HEK293 (cell line): Measurements from ENCODE around the gene IRX6.

ENCODE experiments used
- CTCF ChIA-PET: fragments of 350-600 bp; formaldehyde crosslinking; extraction: SDS; loops from one replicate; lab custom pipeline; 2021; ENCODE audit warnings: antibody characterized with exemption; lab: Yijun Ruan, JAX
- POLR2A ChIA-PET: fragments of 300-600 bp; formaldehyde crosslinking; extraction: SDS; loops from one replicate; lab custom pipeline; 2020; ENCODE audit warnings: antibody characterized with exemption, inconsistent platforms; lab: Yijun Ruan, JAX
- H3K27ac ChIP-seq: fragments of 200-500 bp; sonication (Bioruptor generic); 2 replicates; pipeline ENCODE4 v1.5.1; 2014; ENCODE audit warnings: low read depth, low read length, control low read depth, inconsistent platforms; ENCODE audit errors: extremely low read depth
- H3K36me3 ChIP-seq, 2 experiments: fragments of 200-500 bp in 1 of 2; sonication (Bioruptor generic) in 1 of 2; 1 replicate in 1 of 2; 2 replicates in 1 of 2; pipeline ENCODE4 v1.5.1; 2014 to 2017; ENCODE audit warnings: inconsistent platforms in 2 of 2, low read length in 2 of 2; ENCODE audit not compliant: control insufficient read depth in 2 of 2, insufficient read depth in 1 of 2
- H3K4me1 ChIP-seq: fragments of 200-500 bp; sonication (Bioruptor generic); 2 replicates; pipeline ENCODE4 v1.5.1; 2014; ENCODE audit warnings: mild to moderate bottlenecking, low read length, inconsistent platforms; ENCODE audit not compliant: control insufficient read depth, insufficient read depth
- H3K4me3 ChIP-seq: 2 replicates; pipeline ENCODE4 v1.5.1; 2011; ENCODE audit warnings: low read depth, mild to moderate bottlenecking, control low read depth, low read length, moderate library complexity
- H3K9me3 ChIP-seq: fragments of 200-500 bp; sonication (Bioruptor generic); 2 replicates; pipeline ENCODE4 v1.5.1; 2014; ENCODE audit warnings: low read depth, low read length, inconsistent platforms; ENCODE audit not compliant: control insufficient read depth, insufficient read depth
- GLIS2 ChIP-seq: fragments of 450-650 bp; formaldehyde crosslinking; IDR thresholded peaks from 2 replicates; pipeline ENCODE4 v1.5.1; 2016; ENCODE audit warnings: missing biosample characterization, missing genetic modification characterization
- HOXA7 ChIP-seq: sonication (generic); formaldehyde crosslinking; IDR thresholded peaks from 2 replicates; pipeline ENCODE4 v1.8.1; 2022; ENCODE audit warnings: missing genetic modification reagents, borderline replicate concordance
- KLF1 ChIP-seq: fragments of 450-650 bp; formaldehyde crosslinking; IDR thresholded peaks from 2 replicates; pipeline ENCODE4 v1.5.1; 2016; ENCODE audit warnings: missing biosample characterization, missing genetic modification characterization
- KLF7 ChIP-seq: fragments of 450-650 bp; formaldehyde crosslinking; IDR thresholded peaks from 2 replicates; pipeline ENCODE4 v1.5.1; 2016; ENCODE audit warnings: missing biosample characterization, missing genetic modification characterization, borderline replicate concordance
- KLF9 ChIP-seq: fragments of 450-650 bp; formaldehyde crosslinking; IDR thresholded peaks from 2 replicates; pipeline ENCODE4 v1.5.1; 2016; ENCODE audit warnings: missing biosample characterization, missing genetic modification characterization, low read depth
- OSR2 ChIP-seq: fragments of 450-650 bp; formaldehyde crosslinking; IDR thresholded peaks from 2 replicates; pipeline ENCODE4 v1.5.1; 2016; ENCODE audit warnings: missing biosample characterization, missing genetic modification characterization
- PATZ1 ChIP-seq: fragments of 450-650 bp; formaldehyde crosslinking; IDR thresholded peaks from 2 replicates; pipeline ENCODE4 v1.5.1; 2016; ENCODE audit warnings: missing biosample characterization, missing genetic modification characterization
- ZBTB21 ChIP-seq: fragments of 450-650 bp; formaldehyde crosslinking; IDR thresholded peaks from 2 replicates; pipeline ENCODE4 v1.5.1; 2017; ENCODE audit warnings: missing biosample characterization, missing genetic modification characterization
- ZNF211 ChIP-seq: fragments of 450-650 bp; formaldehyde crosslinking; IDR thresholded peaks from 2 replicates; pipeline ENCODE4 v1.5.1; 2016; ENCODE audit warnings: low read depth, missing biosample characterization, missing genetic modification characterization
- ZNF239 ChIP-seq: fragments of 450-650 bp; formaldehyde crosslinking; IDR thresholded peaks from 2 replicates; pipeline ENCODE4 v1.5.1; 2016; ENCODE audit warnings: missing biosample characterization, missing genetic modification characterization
- ZNF354C ChIP-seq: fragments of 450-650 bp; formaldehyde crosslinking; IDR thresholded peaks from 2 replicates; pipeline ENCODE4 v1.5.1; 2016; ENCODE audit warnings: missing biosample characterization, missing genetic modification characterization, low read depth, borderline replicate concordance
- ZNF366 ChIP-seq: fragments of 450-650 bp; formaldehyde crosslinking; conservative IDR thresholded peaks from 2 replicates; pipeline ENCODE4 v1.5.1; 2016; ENCODE audit warnings: missing biosample characterization, missing genetic modification characterization
- ZNF501 ChIP-seq: fragments of 450-650 bp; formaldehyde crosslinking; IDR thresholded peaks from 2 replicates; pipeline ENCODE4 v1.5.1; 2016; ENCODE audit warnings: missing biosample characterization, missing genetic modification characterization
- ZNF560 ChIP-seq: fragments of 450-650 bp; formaldehyde crosslinking; IDR thresholded peaks from 2 replicates; pipeline ENCODE4 v1.5.1; 2017; ENCODE audit warnings: missing biosample characterization, missing genetic modification characterization, borderline replicate concordance
- ZNF571 ChIP-seq: fragments of 450-650 bp; formaldehyde crosslinking; IDR thresholded peaks from 2 replicates; pipeline ENCODE4 v1.5.0; 2017; ENCODE audit warnings: missing biosample characterization, missing genetic modification characterization
- ZNF596 ChIP-seq: fragments of 450-650 bp; IDR thresholded peaks from 2 replicates; pipeline ENCODE4 v1.5.0; 2018; ENCODE audit warnings: missing biosample characterization, mild to moderate bottlenecking, missing genetic modification characterization, moderate library complexity
- ZNF658 ChIP-seq: fragments of 450-650 bp; formaldehyde crosslinking; IDR thresholded peaks from 2 replicates; pipeline ENCODE4; 2016; ENCODE audit warnings: missing biosample characterization, missing genetic modification characterization
- ZNF76 ChIP-seq: fragments of 450-650 bp; formaldehyde crosslinking; IDR thresholded peaks from 2 replicates; pipeline ENCODE4; 2016; ENCODE audit warnings: low read depth, missing biosample characterization, missing genetic modification characterization, borderline replicate concordance
- ZNF785 ChIP-seq: fragments of 450-650 bp; formaldehyde crosslinking; IDR thresholded peaks from 2 replicates; pipeline ENCODE4 v1.5.1; 2016; ENCODE audit warnings: missing biosample characterization, missing genetic modification characterization
- ZSCAN16 ChIP-seq: fragments of 450-650 bp; formaldehyde crosslinking; IDR thresholded peaks from 2 replicates; pipeline ENCODE4 v1.5.1; 2016; ENCODE audit warnings: missing biosample characterization, missing genetic modification characterization
- TF ChIP-seq, protein P1 (sequence below): fragments of 450-650 bp; formaldehyde crosslinking; IDR thresholded peaks from 2 replicates; pipeline ENCODE4 v1.5.1; 2016; ENCODE audit warnings: missing biosample characterization, missing genetic modification characterization
- TF ChIP-seq, protein P2 (sequence below): fragments of 450-650 bp; formaldehyde crosslinking; IDR thresholded peaks from 2 replicates; pipeline ENCODE4 v1.5.1; 2017; ENCODE audit warnings: missing biosample characterization, missing genetic modification characterization
- TF ChIP-seq, protein P3 (sequence below): fragments of 450-650 bp; formaldehyde crosslinking; IDR thresholded peaks from 2 replicates; pipeline ENCODE4 v1.5.1; 2016; ENCODE audit warnings: missing biosample characterization, missing genetic modification characterization

The IRX6 gene

DNA sequence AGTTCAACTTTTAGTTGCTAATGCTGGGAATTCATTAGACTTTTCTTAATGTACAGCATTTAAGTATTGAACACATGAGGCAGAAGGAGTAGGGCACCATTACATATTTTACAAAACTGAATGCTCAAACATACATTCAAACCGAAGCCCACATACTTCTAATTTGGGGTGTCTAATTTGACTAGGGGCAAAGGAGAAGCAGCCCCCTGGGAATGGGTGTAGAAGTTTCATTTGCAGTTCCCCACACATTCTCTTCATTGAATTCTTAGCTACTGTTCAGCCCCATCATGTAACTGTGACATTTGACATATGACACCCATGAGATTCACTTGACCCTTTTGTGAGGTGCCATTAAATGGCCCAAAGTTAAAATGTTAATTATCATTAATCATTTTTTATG lies 16.4 kb downstream of the IRX6 start:
- Histone ChIP-seq H3K4me1 (no peaks in the 10 kb centered on the region), H3K27ac (no peak overlapping the region), H3K36me3 (no peaks in the 10 kb centered on the region), H3K4me3 (no peak overlapping the region), H3K9me3 (no peaks in the 10 kb centered on the region)
- TF ChIP-seq HOXA7 = no peak
- no peak for TF ChIP-seq KLF7 (tag by site-specific recombination)
- no peak for TF ChIP-seq ZNF785 (tag by site-specific recombination)
- TF ChIP-seq ZBTB21 (tag by site-specific recombination) = no peak
- no peak for TF ChIP-seq GLIS2 (tag by site-specific recombination)
- no peak for TF ChIP-seq ZNF76 (tag by site-specific recombination)
- TF ChIP-seq, protein P1, sequence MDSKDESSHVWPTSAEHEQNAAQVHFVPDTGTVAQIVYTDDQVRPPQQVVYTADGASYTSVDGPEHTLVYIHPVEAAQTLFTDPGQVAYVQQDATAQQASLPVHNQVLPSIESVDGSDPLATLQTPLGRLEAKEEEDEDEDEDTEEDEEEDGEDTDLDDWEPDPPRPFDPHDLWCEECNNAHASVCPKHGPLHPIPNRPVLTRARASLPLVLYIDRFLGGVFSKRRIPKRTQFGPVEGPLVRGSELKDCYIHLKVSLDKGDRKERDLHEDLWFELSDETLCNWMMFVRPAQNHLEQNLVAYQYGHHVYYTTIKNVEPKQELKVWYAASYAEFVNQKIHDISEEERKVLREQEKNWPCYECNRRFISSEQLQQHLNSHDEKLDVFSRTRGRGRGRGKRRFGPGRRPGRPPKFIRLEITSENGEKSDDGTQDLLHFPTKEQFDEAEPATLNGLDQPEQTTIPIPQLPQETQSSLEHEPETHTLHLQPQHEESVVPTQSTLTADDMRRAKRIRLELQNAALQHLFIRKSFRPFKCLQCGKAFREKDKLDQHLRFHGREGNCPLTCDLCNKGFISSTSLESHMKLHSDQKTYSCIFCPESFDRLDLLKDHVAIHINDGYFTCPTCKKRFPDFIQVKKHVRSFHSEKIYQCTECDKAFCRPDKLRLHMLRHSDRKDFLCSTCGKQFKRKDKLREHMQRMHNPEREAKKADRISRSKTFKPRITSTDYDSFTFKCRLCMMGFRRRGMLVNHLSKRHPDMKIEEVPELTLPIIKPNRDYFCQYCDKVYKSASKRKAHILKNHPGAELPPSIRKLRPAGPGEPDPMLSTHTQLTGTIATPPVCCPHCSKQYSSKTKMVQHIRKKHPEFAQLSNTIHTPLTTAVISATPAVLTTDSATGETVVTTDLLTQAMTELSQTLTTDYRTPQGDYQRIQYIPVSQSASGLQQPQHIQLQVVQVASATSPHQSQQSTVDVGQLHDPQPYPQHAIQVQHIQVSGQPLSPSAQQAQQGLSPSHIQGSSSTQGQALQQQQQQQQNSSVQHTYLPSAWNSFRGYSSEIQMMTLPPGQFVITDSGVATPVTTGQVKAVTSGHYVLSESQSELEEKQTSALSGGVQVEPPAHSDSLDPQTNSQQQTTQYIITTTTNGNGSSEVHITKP (tag by site-specific recombination) = no peak
- TF ChIP-seq ZNF354C (tag by site-specific recombination) = no peak
- TF ChIP-seq, protein P2, sequence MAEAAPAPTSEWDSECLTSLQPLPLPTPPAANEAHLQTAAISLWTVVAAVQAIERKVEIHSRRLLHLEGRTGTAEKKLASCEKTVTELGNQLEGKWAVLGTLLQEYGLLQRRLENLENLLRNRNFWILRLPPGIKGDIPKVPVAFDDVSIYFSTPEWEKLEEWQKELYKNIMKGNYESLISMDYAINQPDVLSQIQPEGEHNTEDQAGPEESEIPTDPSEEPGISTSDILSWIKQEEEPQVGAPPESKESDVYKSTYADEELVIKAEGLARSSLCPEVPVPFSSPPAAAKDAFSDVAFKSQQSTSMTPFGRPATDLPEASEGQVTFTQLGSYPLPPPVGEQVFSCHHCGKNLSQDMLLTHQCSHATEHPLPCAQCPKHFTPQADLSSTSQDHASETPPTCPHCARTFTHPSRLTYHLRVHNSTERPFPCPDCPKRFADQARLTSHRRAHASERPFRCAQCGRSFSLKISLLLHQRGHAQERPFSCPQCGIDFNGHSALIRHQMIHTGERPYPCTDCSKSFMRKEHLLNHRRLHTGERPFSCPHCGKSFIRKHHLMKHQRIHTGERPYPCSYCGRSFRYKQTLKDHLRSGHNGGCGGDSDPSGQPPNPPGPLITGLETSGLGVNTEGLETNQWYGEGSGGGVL = no peak
- no peak for TF ChIP-seq ZNF211 (tag by site-specific recombination)
- no peak for TF ChIP-seq ZNF366 (tag by site-specific recombination)
- no peak for TF ChIP-seq ZNF596 (tag by site-specific recombination)
- CTCF ChIA-PET = no interaction called here
- POLR2A ChIA-PET = no interaction called here

DNA sequence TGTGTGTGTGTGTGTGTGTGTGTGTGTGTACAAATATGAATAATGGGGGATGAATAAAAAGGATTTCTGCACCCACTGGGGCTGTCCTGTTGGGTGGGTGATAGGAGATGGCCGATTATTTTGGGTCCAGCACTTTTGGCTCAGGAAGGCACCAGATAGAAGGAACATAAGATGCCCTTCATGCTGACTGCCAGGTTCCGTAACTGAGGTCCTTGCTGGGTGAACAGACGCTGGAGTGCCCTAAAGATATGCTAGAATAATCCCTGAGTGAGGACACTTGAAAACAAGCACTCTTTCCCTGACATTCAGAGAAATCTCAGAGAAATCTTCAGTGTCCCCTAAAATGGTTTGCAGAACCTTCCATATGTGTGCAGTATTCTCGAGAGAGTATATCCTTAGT lies 17.7 kb downstream of the IRX6 start:
- no peak overlapping the region for H3K27ac ChIP-seq
- ChIA-PET CTCF (interaction anchor here (0.6 kb wide), 1 partner anchor 13 kb away, joined by 3 read pairs; no protein-coding TSS in a partner anchor), POLR2A (no interaction called here)
- no peak overlapping the region for H3K4me3 ChIP-seq
- H3K4me1 ChIP-seq = no peaks in the 10 kb centered on the region
- H3K9me3 ChIP-seq = no peaks in the 10 kb centered on the region
- no peaks in the 10 kb centered on the region for H3K36me3 ChIP-seq
- TF ChIP-seq ZNF501 (tag by site-specific recombination) = no peak
- TF ChIP-seq ZNF239 (tag by site-specific recombination) = no peak
- no peak for TF ChIP-seq OSR2
- TF ChIP-seq, protein P3, sequence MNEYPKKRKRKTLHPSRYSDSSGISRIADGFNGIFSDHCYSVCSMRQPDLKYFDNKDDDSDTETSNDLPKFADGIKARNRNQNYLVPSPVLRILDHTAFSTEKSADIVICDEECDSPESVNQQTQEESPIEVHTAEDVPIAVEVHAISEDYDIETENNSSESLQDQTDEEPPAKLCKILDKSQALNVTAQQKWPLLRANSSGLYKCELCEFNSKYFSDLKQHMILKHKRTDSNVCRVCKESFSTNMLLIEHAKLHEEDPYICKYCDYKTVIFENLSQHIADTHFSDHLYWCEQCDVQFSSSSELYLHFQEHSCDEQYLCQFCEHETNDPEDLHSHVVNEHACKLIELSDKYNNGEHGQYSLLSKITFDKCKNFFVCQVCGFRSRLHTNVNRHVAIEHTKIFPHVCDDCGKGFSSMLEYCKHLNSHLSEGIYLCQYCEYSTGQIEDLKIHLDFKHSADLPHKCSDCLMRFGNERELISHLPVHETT (tag by site-specific recombination) = no peak
- TF ChIP-seq PATZ1 (tag by site-specific recombination) = no peak
- no peak for TF ChIP-seq ZNF571 (tag by site-specific recombination)
- TF ChIP-seq ZNF658 (tag by site-specific recombination) = no peak
- no peak for TF ChIP-seq KLF1 (tag by site-specific recombination)
- no peak for TF ChIP-seq GLIS2 (tag by site-specific recombination)
- TF ChIP-seq KLF9 (tag by site-specific recombination) = no peak
- no peak for TF ChIP-seq ZNF560 (tag by site-specific recombination)
- TF ChIP-seq ZSCAN16 (tag by site-specific recombination) = no peak
- TF ChIP-seq, protein P1 (tag by site-specific recombination) = no peak
